ENCODE measurements around the gene RBMS3.

DNA sequence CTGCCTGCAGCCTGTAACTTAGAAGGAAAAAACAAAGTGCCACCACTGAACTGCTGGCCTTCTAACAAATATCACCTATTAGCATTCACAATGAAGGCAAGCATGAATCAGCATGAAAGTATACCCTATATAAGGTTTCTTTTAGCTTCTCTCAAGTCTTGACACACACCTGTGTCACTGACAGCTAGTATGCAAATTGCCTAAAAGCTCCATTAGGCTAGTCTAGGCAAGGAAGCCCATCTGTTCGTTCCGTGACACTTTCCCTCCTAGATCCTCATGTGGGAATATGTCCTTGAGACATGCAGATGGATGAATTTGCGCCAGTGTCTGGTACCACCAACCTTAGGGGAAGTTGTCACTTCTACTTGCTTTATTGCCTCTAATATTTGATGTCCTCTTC is 129.3 kb downstream of the RBMS3 start:
- TF ChIP-seq, protein P1, sequence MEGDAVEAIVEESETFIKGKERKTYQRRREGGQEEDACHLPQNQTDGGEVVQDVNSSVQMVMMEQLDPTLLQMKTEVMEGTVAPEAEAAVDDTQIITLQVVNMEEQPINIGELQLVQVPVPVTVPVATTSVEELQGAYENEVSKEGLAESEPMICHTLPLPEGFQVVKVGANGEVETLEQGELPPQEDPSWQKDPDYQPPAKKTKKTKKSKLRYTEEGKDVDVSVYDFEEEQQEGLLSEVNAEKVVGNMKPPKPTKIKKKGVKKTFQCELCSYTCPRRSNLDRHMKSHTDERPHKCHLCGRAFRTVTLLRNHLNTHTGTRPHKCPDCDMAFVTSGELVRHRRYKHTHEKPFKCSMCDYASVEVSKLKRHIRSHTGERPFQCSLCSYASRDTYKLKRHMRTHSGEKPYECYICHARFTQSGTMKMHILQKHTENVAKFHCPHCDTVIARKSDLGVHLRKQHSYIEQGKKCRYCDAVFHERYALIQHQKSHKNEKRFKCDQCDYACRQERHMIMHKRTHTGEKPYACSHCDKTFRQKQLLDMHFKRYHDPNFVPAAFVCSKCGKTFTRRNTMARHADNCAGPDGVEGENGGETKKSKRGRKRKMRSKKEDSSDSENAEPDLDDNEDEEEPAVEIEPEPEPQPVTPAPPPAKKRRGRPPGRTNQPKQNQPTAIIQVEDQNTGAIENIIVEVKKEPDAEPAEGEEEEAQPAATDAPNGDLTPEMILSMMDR (IDR thresholded peaks at IDR 0.05), result no peak
- TF ChIP-seq POLR2A (IDR thresholded peaks at IDR 0.05), result no peak

Data from thyroid gland (tissue), 4 donors.